BLaER1 (cell line): ENCODE data around the gene CHST9.

Source experiments
- H3K27ac ChIP-seq: shearing (Covaris generic); formaldehyde crosslinking; 2 replicates; pipeline ENCODE4 v1.8.1; 2022
- H3K27me3 ChIP-seq: shearing (Covaris generic); formaldehyde crosslinking; 2 replicates; pipeline ENCODE4 v1.8.1; 2022
- H3K36me3 ChIP-seq: shearing (Covaris generic); formaldehyde crosslinking; 2 replicates; pipeline ENCODE4 v1.8.1; 2022
- H3K4me1 ChIP-seq: shearing (Covaris generic); formaldehyde crosslinking; 2 replicates; pipeline ENCODE4 v1.8.1; 2022
- H3K4me2 ChIP-seq: shearing (Covaris generic); formaldehyde crosslinking; 2 replicates; pipeline ENCODE4 v1.8.1; 2022
- H3K4me3 ChIP-seq: shearing (Covaris generic); formaldehyde crosslinking; 2 replicates; pipeline ENCODE4 v1.8.1; 2022
- H3K9ac ChIP-seq: shearing (Covaris generic); formaldehyde crosslinking; 2 replicates; pipeline ENCODE4 v1.8.1; 2022
- H3K9me3 ChIP-seq: shearing (Covaris generic); formaldehyde crosslinking; 2 replicates; pipeline ENCODE4 v1.8.1; 2022
- H4K20me1 ChIP-seq: shearing (Covaris generic); formaldehyde crosslinking; 2 replicates; pipeline ENCODE4 v1.8.1; 2022
- Cebpa-rat ChIP-seq: shearing (Covaris generic); IDR thresholded peaks from 2 replicates; pipeline ENCODE4 v1.8.1; 2022

CHST9 gene

GRCh38 chr18:26864658-26865057 is 320.4 kb downstream of the CHST9 start:
- no peak for TF ChIP-seq Cebpa-rat
- 0 out of 2 replicates have a peak, but pooled peaks cover 5% of the 10 kb centered on the region for H3K9me3 ChIP-seq
- H3K36me3 ChIP-seq = no peaks in the 10 kb centered on the region
- no peaks in the 10 kb centered on the region for H3K27me3 ChIP-seq
- peak overlapping the region; percentile 17 for H3K4me2 ChIP-seq
- H3K4me3 ChIP-seq = no peak overlapping the region
- H3K9ac ChIP-seq = no peak overlapping the region
- no peak overlapping the region for H3K27ac ChIP-seq
- 0 out of 2 replicates have a peak, but pooled peaks cover 8% of the 10 kb centered on the region for H3K4me1 ChIP-seq
- H4K20me1 ChIP-seq = no peaks in the 10 kb centered on the region

GRCh38 chr18:26863921-26864497 is 321.1 kb downstream of the CHST9 start:
- H3K4me1 ChIP-seq = 0 out of 2 replicates have a peak, but pooled peaks cover 8% of the 10 kb centered on the region
- no peak overlapping the region for H3K4me3 ChIP-seq
- H3K27ac ChIP-seq = no peak overlapping the region
- H3K9ac ChIP-seq = no peak overlapping the region
- H3K27me3 ChIP-seq = no peaks in the 10 kb centered on the region
- H4K20me1 ChIP-seq = no peaks in the 10 kb centered on the region
- peak overlapping the region; percentile 17 for H3K4me2 ChIP-seq
- TF ChIP-seq Cebpa-rat = no peak
- H3K9me3 ChIP-seq = 0 out of 2 replicates have a peak, but pooled peaks cover 5% of the 10 kb centered on the region
- no peaks in the 10 kb centered on the region for H3K36me3 ChIP-seq

DNA sequence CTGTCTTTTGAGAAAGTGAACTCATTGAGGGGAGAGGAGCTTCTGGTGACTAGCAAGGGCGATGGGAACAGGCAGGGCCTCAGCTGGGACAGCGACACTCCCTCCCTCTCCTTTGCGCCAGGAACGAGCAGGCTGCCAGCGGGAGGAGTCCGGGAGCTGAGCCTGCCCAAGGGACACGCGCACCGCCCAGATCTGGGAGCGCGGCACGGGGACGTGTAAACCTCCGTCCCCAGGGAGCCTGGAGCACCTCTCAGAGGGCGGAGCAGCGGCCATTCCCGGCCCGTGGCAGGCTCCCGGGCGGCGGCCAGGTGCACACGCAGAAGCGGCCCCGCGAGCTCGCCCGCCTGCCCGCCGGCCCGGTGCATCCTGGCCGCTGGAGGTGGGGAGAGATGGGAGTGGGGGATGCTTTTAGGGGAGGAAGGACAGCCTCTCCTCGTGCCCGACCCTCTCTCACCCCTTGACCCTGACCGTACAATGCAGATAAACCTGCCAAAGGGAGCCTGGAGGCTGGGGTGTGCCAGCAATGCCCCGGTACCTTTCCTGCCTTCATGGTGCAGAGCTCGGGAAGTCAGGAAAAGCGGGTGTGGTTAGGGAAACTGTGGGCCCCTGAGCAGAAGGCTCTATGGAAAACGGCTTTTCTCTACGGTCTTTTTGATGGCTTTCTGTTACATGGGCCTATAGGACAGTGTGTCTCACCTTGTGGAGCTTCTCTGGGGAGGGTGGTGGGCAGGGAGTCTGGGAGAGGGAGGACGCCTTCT is 321.8 kb downstream of the CHST9 start:
- H3K4me3 ChIP-seq = no peak overlapping the region
- H3K4me1 ChIP-seq = 0 out of 2 replicates have a peak, but pooled peaks cover 8% of the 10 kb centered on the region
- H4K20me1 ChIP-seq = no peaks in the 10 kb centered on the region
- no peak overlapping the region for H3K9ac ChIP-seq
- 0 out of 2 replicates have a peak, but pooled peaks cover 5% of the 10 kb centered on the region for H3K9me3 ChIP-seq
- no peak overlapping the region for H3K4me2 ChIP-seq
- no peaks in the 10 kb centered on the region for H3K27me3 ChIP-seq
- H3K36me3 ChIP-seq = no peaks in the 10 kb centered on the region
- no peak overlapping the region for H3K27ac ChIP-seq
- TF ChIP-seq Cebpa-rat = no peak

- H3K4me3 ChIP-seq = no peak overlapping the region
- H3K4me2 ChIP-seq = no peak overlapping the region
- H3K9me3 ChIP-seq = 0 out of 2 replicates have a peak, but pooled peaks cover 5% of the 10 kb centered on the region
- H3K4me1 ChIP-seq = 0 out of 2 replicates have a peak, but pooled peaks cover 8% of the 10 kb centered on the region
- H3K27ac ChIP-seq = no peak overlapping the region
- no peaks in the 10 kb centered on the region for H3K27me3 ChIP-seq
- H3K9ac ChIP-seq = no peak overlapping the region
- no peak for TF ChIP-seq Cebpa-rat
- H3K36me3 ChIP-seq = no peaks in the 10 kb centered on the region
- no peaks in the 10 kb centered on the region for H4K20me1 ChIP-seq
These were observed 323.0 kb downstream of the CHST9 start for GRCh38 chr18:26862084-26862483.
